Stimulated activated CD8-positive, alpha-beta memory T cell treated with anti-CD3 and anti-CD28 coated beads, Interleukin-15, amount 100 ng/mL, for 4 hours (primary cell): ENCODE measurements around the gene WNT5B.
"Not testable (repeated sequence)": the region's sequence is repeated elsewhere in the genome, so short reads cannot be mapped to it uniquely, and the experiment has no call there.

Experiments used
- DNase-seq, 2 donors: peaks; one replicate each; pipeline ENCODE4 v3.0.0-alpha.2; 2020; ENCODE audit warnings: low read depth in 2 of 2

Gene WNT5B

GRCh38 chr12:1598757-1599156 is 30.3 kb upstream of the WNT5B start:
- no peak for DNase-seq

DNA sequence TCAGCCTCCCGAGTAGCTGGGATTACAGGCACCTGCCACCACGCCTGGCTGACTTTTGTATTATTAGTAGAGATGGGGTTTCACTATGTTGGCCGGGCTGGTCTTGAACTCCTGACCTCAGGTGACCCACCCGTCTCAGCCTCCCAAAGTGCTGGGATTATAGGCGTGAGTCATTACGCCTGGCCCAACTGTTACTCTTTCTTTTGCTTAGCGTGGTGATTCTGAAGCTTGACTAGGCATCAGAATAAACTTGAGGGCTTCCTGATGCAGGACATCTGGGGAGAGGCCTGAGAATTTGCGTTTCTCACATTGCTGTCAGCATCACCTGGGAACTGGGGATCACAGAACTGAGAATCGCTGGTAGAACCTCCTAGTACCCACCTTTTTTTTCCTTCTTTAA is 26.3 kb upstream of the WNT5B start:
- not testable (repeated sequence) for DNase-seq

GRCh38 chr12:1603269-1603993 is 25.6 kb upstream of the WNT5B start:
- DNase-seq, result no peak

DNA sequence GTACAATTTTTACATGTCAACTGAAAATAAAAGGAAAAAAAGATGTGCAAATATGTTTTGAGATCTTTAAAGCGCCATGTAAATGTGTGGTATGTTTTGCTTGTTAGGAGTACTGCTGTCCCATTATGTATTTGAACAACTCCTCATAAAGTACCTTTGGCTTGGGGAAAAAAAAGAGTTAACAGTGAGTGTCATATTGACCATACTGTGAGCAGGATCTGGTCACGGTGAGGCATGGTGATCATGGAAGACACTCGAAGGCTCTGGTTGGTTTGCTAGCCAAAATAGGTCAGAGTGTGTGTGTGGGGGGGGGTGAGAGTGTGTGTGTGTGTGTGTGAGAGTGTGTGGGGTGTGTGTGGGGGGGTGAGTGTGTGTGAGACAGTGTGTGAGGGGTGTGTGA is 24.6 kb upstream of the WNT5B start:
- DNase-seq, result no peak

- DNase-seq, result peak in 1 of 2 donors; percentile 27
Observed at GRCh38 chr12:1605129-1606020, 23.7 kb upstream of the WNT5B start.

DNA sequence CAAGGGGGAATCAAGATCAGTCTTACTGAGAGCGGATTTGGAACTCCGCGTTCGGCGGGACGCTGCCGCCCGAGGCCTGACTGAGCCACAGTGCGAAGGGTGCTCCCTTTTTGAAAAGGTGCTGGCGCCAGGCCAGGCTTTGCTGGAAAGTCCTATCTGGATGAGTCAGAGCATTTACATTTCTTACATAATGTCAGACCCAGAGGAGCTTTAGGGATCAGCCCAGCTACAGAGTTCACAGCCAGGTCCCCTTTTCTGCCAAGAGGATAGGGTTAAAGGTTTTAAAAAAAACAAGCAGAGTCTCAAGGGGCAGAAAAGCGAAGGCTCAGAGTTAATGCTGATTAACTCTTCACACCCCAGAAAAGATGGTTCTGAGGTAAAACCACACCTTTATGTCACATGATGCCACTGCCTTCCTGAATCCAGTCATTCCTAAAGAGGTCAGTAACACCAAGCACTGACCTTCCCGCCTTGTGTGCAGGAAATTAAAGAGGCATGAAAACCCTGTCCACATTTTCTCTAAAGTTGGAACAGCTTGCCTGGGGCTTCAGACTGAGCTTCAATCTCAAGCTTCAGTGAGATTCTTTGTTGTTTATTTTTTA is 22.9 kb upstream of the WNT5B start:
- DNase-seq, result peak in 1 of 2 donors; percentile 48

GRCh38 chr12:1607940-1608712 is 20.9 kb upstream of the WNT5B start:
- DNase-seq, result no peak

GRCh38 chr12:1608713-1609119 is 20.3 kb upstream of the WNT5B start:
- DNase-seq, result no peak

- no peak for DNase-seq
Observed at GRCh38 chr12:1610072-1610643, 18.9 kb upstream of the WNT5B start.

- DNase-seq, result no peak
Observed at GRCh38 chr12:1611803-1612572, 17.0 kb upstream of the WNT5B start.

GRCh38 chr12:1613860-1614259 is 15.2 kb upstream of the WNT5B start:
- no peak for DNase-seq

DNA sequence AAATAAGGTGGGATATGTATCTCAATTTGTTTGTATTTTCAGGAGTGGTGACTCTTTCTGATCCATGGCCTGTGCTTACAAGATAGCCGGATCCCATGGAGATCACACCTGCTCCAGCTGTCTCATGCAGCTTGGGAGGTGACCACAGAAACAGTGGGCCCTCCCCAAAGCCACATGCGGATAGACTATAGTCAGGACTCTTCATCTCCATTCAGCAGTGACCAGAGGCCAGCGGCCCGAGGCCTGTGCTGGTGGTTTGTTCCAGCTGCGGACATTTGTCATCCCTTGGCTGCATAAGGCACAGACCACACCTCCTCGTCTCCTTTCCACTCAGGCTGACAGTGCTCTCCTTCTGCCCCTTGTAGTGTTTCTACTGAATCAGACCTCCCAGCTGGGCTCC is 14.7 kb upstream of the WNT5B start:
- DNase-seq, result no peak

- no peak for DNase-seq
Observed at GRCh38 chr12:1616233-1617066, 12.6 kb upstream of the WNT5B start.

DNA sequence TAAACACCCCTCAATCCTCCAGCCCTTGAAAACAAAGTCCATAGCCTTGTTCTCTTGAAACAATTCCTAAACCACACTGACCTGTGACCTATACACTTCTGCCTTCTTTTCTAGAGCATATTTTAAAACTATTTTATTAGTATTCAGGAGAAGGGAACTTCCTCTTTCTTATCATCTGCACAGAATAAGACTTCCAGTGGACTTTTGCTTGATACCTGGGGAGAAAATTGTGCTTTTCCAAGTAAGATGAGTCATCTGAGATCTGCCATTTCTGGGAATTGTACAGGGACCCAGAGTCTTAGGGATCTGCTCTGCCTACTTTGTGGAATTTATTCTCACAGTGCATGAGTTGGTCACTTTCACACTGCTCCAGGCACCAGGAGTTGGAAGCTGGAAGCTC is 10.5 kb upstream of the WNT5B start:
- no peak for DNase-seq

GRCh38 chr12:1619159-1619558 is 9.9 kb upstream of the WNT5B start:
- DNase-seq, result no peak

GRCh38 chr12:1619587-1619986 is 9.4 kb upstream of the WNT5B start:
- DNase-seq, result no peak

- no peak for DNase-seq
Observed at GRCh38 chr12:1620092-1620491, 8.9 kb upstream of the WNT5B start.

DNA sequence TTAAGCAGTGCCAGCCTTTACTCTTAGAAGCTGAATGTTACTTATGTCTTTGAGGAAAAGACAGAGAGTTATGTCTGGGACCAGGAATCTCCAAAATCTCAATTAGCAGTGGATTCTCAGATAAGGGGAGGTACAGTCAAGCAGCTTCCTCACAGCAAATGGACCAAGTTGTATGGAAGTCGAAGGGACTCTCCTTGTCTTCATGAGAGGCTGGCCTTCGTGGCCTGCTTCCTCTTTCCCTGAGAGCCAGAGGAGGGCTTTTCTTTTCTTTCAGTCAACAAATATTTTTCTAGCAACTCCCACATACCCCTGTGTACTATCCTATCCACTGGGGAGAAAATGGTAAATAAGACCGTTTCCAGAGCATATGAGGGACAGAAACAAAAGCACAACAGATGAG is 6.6 kb upstream of the WNT5B start:
- no peak for DNase-seq

DNA sequence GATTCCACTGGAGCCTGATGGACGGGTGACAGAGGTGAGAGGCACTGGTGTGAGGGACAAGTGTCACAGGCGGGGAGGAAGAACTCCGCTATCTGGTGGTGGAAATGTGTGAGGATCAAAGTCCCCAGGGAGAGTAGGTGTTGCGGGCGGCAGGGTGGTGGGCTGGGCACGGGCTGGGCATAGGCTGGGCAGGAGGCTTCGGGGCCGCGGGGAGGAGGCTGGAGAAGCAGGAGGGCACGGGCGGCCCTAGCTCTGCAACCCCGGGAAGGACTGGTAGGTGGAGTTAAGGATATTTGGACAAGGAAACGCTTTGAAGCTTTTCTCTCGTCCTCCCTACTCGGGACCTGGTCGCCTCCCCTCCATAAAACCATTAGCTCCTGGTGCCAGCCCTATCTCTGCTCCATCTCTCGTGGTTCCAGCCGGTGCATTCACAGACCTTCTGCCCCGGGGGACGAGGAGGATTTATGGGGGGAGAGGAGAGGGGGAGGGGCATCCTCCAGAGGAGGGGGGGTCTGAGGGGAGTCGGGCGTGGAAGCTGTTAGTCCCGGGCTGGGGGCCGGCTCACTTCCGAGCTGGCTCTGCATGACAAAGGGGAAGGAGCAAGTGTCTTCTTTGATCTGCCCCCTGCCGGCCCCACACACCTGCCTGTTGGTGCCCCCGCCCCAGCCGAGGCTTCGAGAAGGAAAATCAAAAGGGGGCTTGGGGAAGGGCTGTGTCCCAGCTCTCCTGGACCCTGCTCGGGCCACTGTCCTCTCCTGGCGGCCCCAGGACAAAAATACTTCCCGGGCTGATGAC is 504 bp downstream of the WNT5B start:
- DNase-seq, result no peak
